KMS-11 (cell line): ENCODE data around the gene COL20A1.

Source experiments
- H2AFZ ChIP-seq: fragments of 200-600 bp; sonication (generic); 2 replicates; pipeline ENCODE4 v1.6.1; 2016; ENCODE audit warnings: antibody characterized with exemption, mixed run types, low read depth
- H3K27ac ChIP-seq: fragments of 200-600 bp; sonication (generic); 2 replicates; pipeline ENCODE4 v1.6.1; 2016; ENCODE audit warnings: mild to moderate bottlenecking, mixed run types
- H3K27me3 ChIP-seq: fragments of 200-600 bp; sonication (generic); 2 replicates; pipeline ENCODE4 v1.6.1; 2017; ENCODE audit warnings: mild to moderate bottlenecking, low read depth, mixed run types, moderate library complexity; ENCODE audit not compliant: insufficient read depth
- H3K36me3 ChIP-seq: fragments of 200-600 bp; sonication (generic); 2 replicates; pipeline ENCODE4 v1.6.1; 2017; ENCODE audit warnings: mild to moderate bottlenecking, mixed run types; ENCODE audit not compliant: insufficient read depth
- H3K4me1 ChIP-seq: fragments of 200-600 bp; sonication (generic); 2 replicates; pipeline ENCODE4 v1.6.1; 2016; ENCODE audit warnings: mild to moderate bottlenecking, low read depth, mixed run types; ENCODE audit not compliant: poor library complexity, severe bottlenecking
- H3K4me2 ChIP-seq: fragments of 200-600 bp; sonication (generic); 2 replicates; pipeline ENCODE4 v1.7.0; 2016; ENCODE audit warnings: mild to moderate bottlenecking, mixed run types
- H3K4me3 ChIP-seq: fragments of 200-600 bp; sonication (generic); IDR thresholded peaks from 2 replicates; pipeline ENCODE4 v1.6.1; 2017; ENCODE audit warnings: low read depth, low read length, mixed read lengths; ENCODE audit not compliant: insufficient read depth
- H3K79me2 ChIP-seq: fragments of 200-600 bp; sonication (generic); 2 replicates; pipeline ENCODE4 v1.6.1; 2016; ENCODE audit warnings: low read depth, mixed run types; ENCODE audit not compliant: insufficient read depth
- H3K9ac ChIP-seq: fragments of 200-600 bp; sonication (generic); 2 replicates; pipeline ENCODE4 v1.6.1; 2016; ENCODE audit warnings: mild to moderate bottlenecking, mixed run types
- H4K20me1 ChIP-seq: fragments of 200-600 bp; sonication (generic); 2 replicates; pipeline ENCODE4 v1.6.1; 2016; ENCODE audit warnings: mild to moderate bottlenecking, mixed run types; ENCODE audit not compliant: insufficient read depth
- CTCF ChIP-seq: fragments of 200-600 bp; sonication (generic); conservative IDR thresholded peaks from 2 replicates; pipeline ENCODE4 v1.6.1; 2017; ENCODE audit warnings: low read depth, mild to moderate bottlenecking, antibody characterized with exemption, low read length, moderate library complexity, mixed read lengths

Gene COL20A1

GRCh38 chr20:63293871-63294535 lies 1.0 kb downstream of the COL20A1 start:
- TF ChIP-seq CTCF = no peak
- Histone ChIP-seq H4K20me1 (no peaks in the 10 kb centered on the region), H3K27me3 (peaks cover 77% of the 10 kb centered on the region), H3K4me3 (no peak overlapping the region), H2AFZ (no peak overlapping the region), H3K4me1 (peaks cover 3% of the 10 kb centered on the region), H3K9ac (no peak overlapping the region), H3K36me3 (no peaks in the 10 kb centered on the region), H3K79me2 (no peaks in the 10 kb centered on the region), H3K4me2 (no peak overlapping the region), H3K27ac (no peak overlapping the region)

- no peak overlapping the region for H3K4me3 ChIP-seq
- H3K4me1 ChIP-seq = peaks cover 3% of the 10 kb centered on the region
- no peak overlapping the region for H3K27ac ChIP-seq
- H3K36me3 ChIP-seq = no peaks in the 10 kb centered on the region
- H3K4me2 ChIP-seq = no peak overlapping the region
- H4K20me1 ChIP-seq = no peaks in the 10 kb centered on the region
- H3K27me3 ChIP-seq = peaks cover 83% of the 10 kb centered on the region
- H3K79me2 ChIP-seq = no peaks in the 10 kb centered on the region
- TF ChIP-seq CTCF = no peak
- no peak overlapping the region for H3K9ac ChIP-seq
- H2AFZ ChIP-seq = no peak overlapping the region
Measured at GRCh38 chr20:63294536-63294900, 1.5 kb downstream of the COL20A1 start.

GRCh38 chr20:63295018-63295417 lies 2.0 kb downstream of the COL20A1 start:
- H3K4me1 ChIP-seq = peaks cover 3% of the 10 kb centered on the region
- no peaks in the 10 kb centered on the region for H4K20me1 ChIP-seq
- H3K36me3 ChIP-seq = no peaks in the 10 kb centered on the region
- H3K27ac ChIP-seq = no peak overlapping the region
- no peaks in the 10 kb centered on the region for H3K79me2 ChIP-seq
- no peak overlapping the region for H3K4me3 ChIP-seq
- H3K27me3 ChIP-seq = peaks cover 88% of the 10 kb centered on the region
- H2AFZ ChIP-seq = no peak overlapping the region
- H3K9ac ChIP-seq = no peak overlapping the region
- no peak overlapping the region for H3K4me2 ChIP-seq
- no peak for TF ChIP-seq CTCF

GRCh38 chr20:63295422-63295821 lies 2.4 kb downstream of the COL20A1 start:
- TF ChIP-seq CTCF = no peak
- no peak overlapping the region for H3K4me2 ChIP-seq
- no peaks in the 10 kb centered on the region for H3K79me2 ChIP-seq
- no peak overlapping the region for H3K4me3 ChIP-seq
- peaks cover 3% of the 10 kb centered on the region for H3K4me1 ChIP-seq
- no peaks in the 10 kb centered on the region for H3K36me3 ChIP-seq
- H3K9ac ChIP-seq = no peak overlapping the region
- no peaks in the 10 kb centered on the region for H4K20me1 ChIP-seq
- H3K27ac ChIP-seq = no peak overlapping the region
- H3K27me3 ChIP-seq = peaks cover 92% of the 10 kb centered on the region
- H2AFZ ChIP-seq = no peak overlapping the region
